ENCODE results near the gene MCM5. TPM values are rescaled to one million over a fixed set of nuclear protein-coding genes. Genes with fewer than 3 reads are reported as not detected.

Gene MCM5
- total and polyA plus RNA-seq, 2 of the 13 experiments (the other 11 are each of a cell fraction or from before 2014, with no cell fraction given), result 40.2 to 93.5 TPM

DNA sequence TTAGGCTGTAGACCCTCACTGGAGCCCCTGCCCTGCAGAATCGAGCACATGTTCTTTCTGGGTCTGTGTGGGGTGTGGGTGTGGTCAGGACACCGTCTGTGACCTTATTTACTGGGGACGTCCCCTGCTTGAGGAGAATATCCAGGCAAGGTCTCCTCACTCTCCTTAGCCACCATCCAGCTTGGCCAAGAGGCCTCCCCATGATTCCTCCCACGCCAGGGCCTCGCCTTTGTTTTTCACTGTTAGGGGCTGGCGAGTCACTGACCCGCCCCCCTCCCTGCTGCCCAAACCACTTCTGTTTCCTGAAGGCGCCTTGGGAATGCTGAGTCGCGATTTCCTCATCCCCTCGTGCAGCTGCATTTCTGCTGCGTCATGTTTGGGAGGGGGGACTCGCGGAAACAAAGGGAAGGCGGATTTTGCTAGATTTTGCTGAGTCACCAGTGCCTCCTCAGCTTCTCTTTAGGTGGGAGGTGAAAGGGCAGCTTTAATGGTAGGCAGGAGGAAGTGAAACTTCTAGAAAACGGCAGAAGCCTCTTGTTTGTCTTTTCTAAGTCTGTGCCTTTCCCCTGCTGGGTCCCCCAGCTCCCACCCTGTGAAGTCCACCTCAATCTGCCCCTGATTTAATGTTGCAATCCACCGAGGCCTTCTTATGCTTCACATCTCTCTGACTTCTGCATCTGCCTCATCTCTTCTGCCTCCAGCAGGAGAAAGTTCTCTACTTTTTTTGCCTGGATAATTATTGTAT is 23.0 kb upstream of the MCM5 start (continued):
- TF ChIP-seq, protein P1, sequence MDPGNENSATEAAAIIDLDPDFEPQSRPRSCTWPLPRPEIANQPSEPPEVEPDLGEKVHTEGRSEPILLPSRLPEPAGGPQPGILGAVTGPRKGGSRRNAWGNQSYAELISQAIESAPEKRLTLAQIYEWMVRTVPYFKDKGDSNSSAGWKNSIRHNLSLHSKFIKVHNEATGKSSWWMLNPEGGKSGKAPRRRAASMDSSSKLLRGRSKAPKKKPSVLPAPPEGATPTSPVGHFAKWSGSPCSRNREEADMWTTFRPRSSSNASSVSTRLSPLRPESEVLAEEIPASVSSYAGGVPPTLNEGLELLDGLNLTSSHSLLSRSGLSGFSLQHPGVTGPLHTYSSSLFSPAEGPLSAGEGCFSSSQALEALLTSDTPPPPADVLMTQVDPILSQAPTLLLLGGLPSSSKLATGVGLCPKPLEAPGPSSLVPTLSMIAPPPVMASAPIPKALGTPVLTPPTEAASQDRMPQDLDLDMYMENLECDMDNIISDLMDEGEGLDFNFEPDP (CRISPR knock-in tag; conservative IDR thresholded peaks at IDR 0.05), result no peak
- TF ChIP-seq, protein P2, sequence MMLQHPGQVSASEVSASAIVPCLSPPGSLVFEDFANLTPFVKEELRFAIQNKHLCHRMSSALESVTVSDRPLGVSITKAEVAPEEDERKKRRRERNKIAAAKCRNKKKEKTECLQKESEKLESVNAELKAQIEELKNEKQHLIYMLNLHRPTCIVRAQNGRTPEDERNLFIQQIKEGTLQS (CRISPR knock-in tag; IDR thresholded peaks at IDR 0.05), result peak; percentile 98
- TF ChIP-seq SOX5 (CRISPR knock-in tag; IDR thresholded peaks at IDR 0.05; ENCODE audit: borderline replicate concordance), result peak; percentile 93
- TF ChIP-seq SMYD3 (CRISPR knock-in tag; IDR thresholded peaks at IDR 0.05), result no peak
- TF ChIP-seq, protein P3, sequence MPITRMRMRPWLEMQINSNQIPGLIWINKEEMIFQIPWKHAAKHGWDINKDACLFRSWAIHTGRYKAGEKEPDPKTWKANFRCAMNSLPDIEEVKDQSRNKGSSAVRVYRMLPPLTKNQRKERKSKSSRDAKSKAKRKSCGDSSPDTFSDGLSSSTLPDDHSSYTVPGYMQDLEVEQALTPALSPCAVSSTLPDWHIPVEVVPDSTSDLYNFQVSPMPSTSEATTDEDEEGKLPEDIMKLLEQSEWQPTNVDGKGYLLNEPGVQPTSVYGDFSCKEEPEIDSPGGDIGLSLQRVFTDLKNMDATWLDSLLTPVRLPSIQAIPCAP (CRISPR knock-in tag; IDR thresholded peaks at IDR 0.05; ENCODE audit: low read depth), result no peak
- TF ChIP-seq, protein P4, sequence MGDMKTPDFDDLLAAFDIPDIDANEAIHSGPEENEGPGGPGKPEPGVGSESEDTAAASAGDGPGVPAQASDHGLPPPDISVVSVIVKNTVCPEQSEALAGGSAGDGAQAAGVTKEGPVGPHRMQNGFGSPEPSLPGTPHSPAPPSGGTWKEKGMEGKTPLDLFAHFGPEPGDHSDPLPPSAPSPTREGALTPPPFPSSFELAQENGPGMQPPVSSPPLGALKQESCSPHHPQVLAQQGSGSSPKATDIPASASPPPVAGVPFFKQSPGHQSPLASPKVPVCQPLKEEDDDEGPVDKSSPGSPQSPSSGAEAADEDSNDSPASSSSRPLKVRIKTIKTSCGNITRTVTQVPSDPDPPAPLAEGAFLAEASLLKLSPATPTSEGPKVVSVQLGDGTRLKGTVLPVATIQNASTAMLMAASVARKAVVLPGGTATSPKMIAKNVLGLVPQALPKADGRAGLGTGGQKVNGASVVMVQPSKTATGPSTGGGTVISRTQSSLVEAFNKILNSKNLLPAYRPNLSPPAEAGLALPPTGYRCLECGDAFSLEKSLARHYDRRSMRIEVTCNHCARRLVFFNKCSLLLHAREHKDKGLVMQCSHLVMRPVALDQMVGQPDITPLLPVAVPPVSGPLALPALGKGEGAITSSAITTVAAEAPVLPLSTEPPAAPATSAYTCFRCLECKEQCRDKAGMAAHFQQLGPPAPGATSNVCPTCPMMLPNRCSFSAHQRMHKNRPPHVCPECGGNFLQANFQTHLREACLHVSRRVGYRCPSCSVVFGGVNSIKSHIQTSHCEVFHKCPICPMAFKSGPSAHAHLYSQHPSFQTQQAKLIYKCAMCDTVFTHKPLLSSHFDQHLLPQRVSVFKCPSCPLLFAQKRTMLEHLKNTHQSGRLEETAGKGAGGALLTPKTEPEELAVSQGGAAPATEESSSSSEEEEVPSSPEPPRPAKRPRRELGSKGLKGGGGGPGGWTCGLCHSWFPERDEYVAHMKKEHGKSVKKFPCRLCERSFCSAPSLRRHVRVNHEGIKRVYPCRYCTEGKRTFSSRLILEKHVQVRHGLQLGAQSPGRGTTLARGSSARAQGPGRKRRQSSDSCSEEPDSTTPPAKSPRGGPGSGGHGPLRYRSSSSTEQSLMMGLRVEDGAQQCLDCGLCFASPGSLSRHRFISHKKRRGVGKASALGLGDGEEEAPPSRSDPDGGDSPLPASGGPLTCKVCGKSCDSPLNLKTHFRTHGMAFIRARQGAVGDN (CRISPR knock-in tag; IDR thresholded peaks at IDR 0.05), result peak; percentile 85
- TF ChIP-seq DNMT1 (CRISPR knock-in tag; IDR thresholded peaks at IDR 0.05), result no peak
- TF ChIP-seq ZNF605 (CRISPR knock-in tag; IDR thresholded peaks at IDR 0.05), result peak; percentile 93
- TF ChIP-seq POLR2A (IDR thresholded peaks at IDR 0.05; ENCODE audit: insufficient read depth in 1 of 2, low read depth in 2 of 2, low read length in 2 of 2), result no peak
- 0 out of 2 replicates have a peak, but pooled peaks have one; percentile 47 for TF ChIP-seq AHR (CRISPR knock-in tag; IDR thresholded peaks at IDR 0.05)
- no peak for TF ChIP-seq SRSF9 (IDR thresholded peaks at IDR 0.05; ENCODE audit: borderline replicate concordance, insufficient read depth, low read depth, low read length, poor library complexity, severe bottlenecking)
- peak; percentile 80 for TF ChIP-seq IRF2 (CRISPR knock-in tag; IDR thresholded peaks at IDR 0.05)
- TF ChIP-seq PRPF4 (IDR thresholded peaks at IDR 0.05; ENCODE audit: low read depth, low read length, poor library complexity, severe bottlenecking), result no peak
- TF ChIP-seq SALL1 (CRISPR knock-in tag; IDR thresholded peaks at IDR 0.05), result peak; percentile 91
- peak; percentile 88 for TF ChIP-seq RXRA (CRISPR knock-in tag; IDR thresholded peaks at IDR 0.05)
- no peak for TF ChIP-seq HDAC6 (IDR thresholded peaks at IDR 0.05; ENCODE audit: low read depth, low read length)
- TF ChIP-seq NBN (conservative IDR thresholded peaks at IDR 0.05), result no peak
- TF ChIP-seq MTA1 (CRISPR knock-in tag; IDR thresholded peaks at IDR 0.05; ENCODE audit: borderline replicate concordance), result peak; percentile 81; the same call in 1 of the 2 replicates
- peak; percentile 45; the same call in 1 of the 2 replicates for TF ChIP-seq ZMAT3 (CRISPR knock-in tag; conservative IDR thresholded peaks at IDR 0.05)
- TF ChIP-seq ZNF572 (CRISPR knock-in tag; IDR thresholded peaks at IDR 0.05), result no peak
- TF ChIP-seq ZNF879 (CRISPR knock-in tag; IDR thresholded peaks at IDR 0.05), result no peak
- TF ChIP-seq, protein P5, sequence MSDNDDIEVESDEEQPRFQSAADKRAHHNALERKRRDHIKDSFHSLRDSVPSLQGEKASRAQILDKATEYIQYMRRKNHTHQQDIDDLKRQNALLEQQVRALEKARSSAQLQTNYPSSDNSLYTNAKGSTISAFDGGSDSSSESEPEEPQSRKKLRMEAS (IDR thresholded peaks at IDR 0.05), result peak; percentile 96
- TF ChIP-seq, protein P6, sequence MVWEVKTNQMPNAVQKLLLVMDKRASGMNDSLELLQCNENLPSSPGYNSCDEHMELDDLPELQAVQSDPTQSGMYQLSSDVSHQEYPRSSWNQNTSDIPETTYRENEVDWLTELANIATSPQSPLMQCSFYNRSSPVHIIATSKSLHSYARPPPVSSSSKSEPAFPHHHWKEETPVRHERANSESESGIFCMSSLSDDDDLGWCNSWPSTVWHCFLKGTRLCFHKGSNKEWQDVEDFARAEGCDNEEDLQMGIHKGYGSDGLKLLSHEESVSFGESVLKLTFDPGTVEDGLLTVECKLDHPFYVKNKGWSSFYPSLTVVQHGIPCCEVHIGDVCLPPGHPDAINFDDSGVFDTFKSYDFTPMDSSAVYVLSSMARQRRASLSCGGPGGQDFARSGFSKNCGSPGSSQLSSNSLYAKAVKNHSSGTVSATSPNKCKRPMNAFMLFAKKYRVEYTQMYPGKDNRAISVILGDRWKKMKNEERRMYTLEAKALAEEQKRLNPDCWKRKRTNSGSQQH (CRISPR knock-in tag; IDR thresholded peaks at IDR 0.05; ENCODE audit: low read depth), result no peak; the same call in 1 of the 2 replicates

Measured in HepG2 (cell line).